ENCODE measurements around the gene ITGB5. TPM values are rescaled to one million over a fixed set of nuclear protein-coding genes. Genes with fewer than 3 reads are reported as not detected.

The ITGB5 gene
- total RNA-seq, 1 donor from 2014 or later: 156 TPM

- intact Hi-C loops (cut with DNase I): no loop called here
- H3K27me3 ChIP-seq: no peaks in the 10 kb centered on the region
- peaks cover 55% of the 10 kb centered on the region for H3K4me1 ChIP-seq
- TF ChIP-seq POLR2AphosphoS5 (IDR thresholded peaks at IDR 0.05; ENCODE audit: insufficient read depth in 1 of 2, low read depth in 1 of 2) (peak; percentile 45 to 69), CTCF (IDR thresholded peaks at IDR 0.05) (no peak)
- DNase-seq (ENCODE audit: extremely low spot score in 2 of 2): no peak
- H3K9me3 ChIP-seq: no peaks in the 10 kb centered on the region
- H3K4me3 ChIP-seq: no peak overlapping the region
- H3K27ac ChIP-seq: peak overlapping the region; percentile 64
- H3K36me3 ChIP-seq: peaks cover 0 to 14% of the 10 kb centered on the region in 2 donors
These were observed 41.8 kb downstream of the ITGB5 start for GRCh38 chr3:124845406-124845805.

GRCh38 chr3:124843506-124844177, 43.5 kb downstream of the ITGB5 start:
- no peak overlapping the region for H3K4me3 ChIP-seq
- peaks cover 0 to 14% of the 10 kb centered on the region in 2 donors for H3K36me3 ChIP-seq
- no peak for DNase-seq (ENCODE audit: extremely low spot score in 2 of 2)
- no peak for TF ChIP-seq POLR2AphosphoS5 (IDR thresholded peaks at IDR 0.05; ENCODE audit: insufficient read depth in 1 of 2, low read depth in 1 of 2)
- no peak for TF ChIP-seq CTCF (IDR thresholded peaks at IDR 0.05)
- no peak for TF ChIP-seq POLR2A (IDR thresholded peaks at IDR 0.05)
- H3K27ac ChIP-seq: peak overlapping the region; percentile 42
- intact Hi-C loops (cut with DNase I): no loop called here
- no peaks in the 10 kb centered on the region for H3K9me3 ChIP-seq
- no peaks in the 10 kb centered on the region for H3K27me3 ChIP-seq
- peaks cover 52% of the 10 kb centered on the region for H3K4me1 ChIP-seq

- H3K9me3 ChIP-seq: no peaks in the 10 kb centered on the region
- no peak for DNase-seq (ENCODE audit: extremely low spot score in 2 of 2)
- H3K4me3 ChIP-seq: no peak overlapping the region
- no peaks in the 10 kb centered on the region for H3K27me3 ChIP-seq
- H3K27ac ChIP-seq: peak overlapping the region; percentile 42
- TF ChIP-seq POLR2AphosphoS5 (IDR thresholded peaks at IDR 0.05; ENCODE audit: insufficient read depth in 1 of 2, low read depth in 1 of 2): no peak
- no peak for TF ChIP-seq CTCF (IDR thresholded peaks at IDR 0.05)
- TF ChIP-seq POLR2A (IDR thresholded peaks at IDR 0.05): no peak
- peaks cover 57% of the 10 kb centered on the region for H3K4me1 ChIP-seq
- intact Hi-C loops (cut with DNase I): no loop called here
- peaks cover 0 to 14% of the 10 kb centered on the region in 2 donors for H3K36me3 ChIP-seq
These were observed 44.1 kb downstream of the ITGB5 start for GRCh38 chr3:124843047-124843446.

- no peaks in the 10 kb centered on the region for H3K27me3 ChIP-seq
- intact Hi-C loops (cut with DNase I): no loop called here
- peaks cover 0 to 14% of the 10 kb centered on the region in 2 donors for H3K36me3 ChIP-seq
- no peaks in the 10 kb centered on the region for H3K9me3 ChIP-seq
- no peak overlapping the region for H3K4me3 ChIP-seq
- no peak for DNase-seq (ENCODE audit: extremely low spot score in 2 of 2)
- TF ChIP-seq POLR2AphosphoS5 (IDR thresholded peaks at IDR 0.05; ENCODE audit: insufficient read depth in 1 of 2, low read depth in 1 of 2) (no peak), POLR2A (IDR thresholded peaks at IDR 0.05) (no peak), CTCF (IDR thresholded peaks at IDR 0.05) (no peak)
- H3K4me1 ChIP-seq: peaks cover 68% of the 10 kb centered on the region
- peak overlapping the region; percentile 27 for H3K27ac ChIP-seq
These were observed 45.6 kb downstream of the ITGB5 start for GRCh38 chr3:124841517-124841916.

- H3K27ac ChIP-seq: peak overlapping the region; percentile 80
- intact Hi-C loops (cut with DNase I): no loop called here
These were observed 46.8 kb downstream of the ITGB5 start for GRCh38 chr3:124840331-124840730.

More at GRCh38 chr3:124840331-124840730, 46.8 kb downstream of the ITGB5 start:
- TF ChIP-seq CTCF (IDR thresholded peaks at IDR 0.05) (no peak), POLR2AphosphoS5 (IDR thresholded peaks at IDR 0.05; ENCODE audit: insufficient read depth in 1 of 2, low read depth in 1 of 2) (no peak), POLR2A (IDR thresholded peaks at IDR 0.05) (no peak)
- Histone ChIP-seq H3K4me1 (peaks cover 68% of the 10 kb centered on the region), H3K4me3 (no peak overlapping the region), H3K36me3 (peaks cover 0 to 14% of the 10 kb centered on the region in 2 donors), H3K27me3 (no peaks in the 10 kb centered on the region), H3K9me3 (no peaks in the 10 kb centered on the region)
- no peak for DNase-seq (ENCODE audit: extremely low spot score in 2 of 2)
